Measurements from ENCODE around the gene ADRB1. TPM values are rescaled to one million over a fixed set of nuclear protein-coding genes. Genes with fewer than 3 reads are reported as not detected.

The ADRB1 gene
- total and polyA plus RNA-seq, 2 donors (not counting 3 experiments of a cell fraction or from before 2014, with no cell fraction given): 0.23 to 0.97 TPM

DNA sequence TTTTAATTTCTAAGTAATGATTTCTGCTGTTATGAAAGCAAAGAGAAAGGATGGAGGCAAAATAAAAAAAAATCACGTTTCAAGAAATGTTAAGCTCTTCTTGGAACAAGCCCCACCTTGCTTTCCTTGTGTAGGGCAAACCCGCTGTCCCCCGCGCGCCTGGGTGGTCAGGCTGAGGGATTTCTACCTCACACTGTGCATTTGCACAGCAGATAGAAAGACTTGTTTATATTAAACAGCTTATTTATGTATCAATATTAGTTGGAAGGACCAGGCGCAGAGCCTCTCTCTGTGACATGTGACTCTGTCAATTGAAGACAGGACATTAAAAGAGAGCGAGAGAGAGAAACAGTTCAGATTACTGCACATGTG is 2.4 kb downstream of the ADRB1 start:
- POLR2A ChIA-PET: no interaction called here
- intact Hi-C loops (cut with micrococcal nuclease): no loop called here
- H3K9me1 ChIP-seq (replicated peaks; ENCODE audit: control insufficient read depth, extremely low read depth, insufficient read depth, low read length): no peaks in the 10 kb centered on the region
- H4K20me1 ChIP-seq (replicated peaks; ENCODE audit: control insufficient read depth, extremely low read depth, insufficient read depth, low read length): no peaks in the 10 kb centered on the region
- no peak for TF ChIP-seq JUN (IDR thresholded peaks at IDR 0.05; ENCODE audit: borderline replicate concordance, insufficient read depth, insufficient read length, low read depth)
- TF ChIP-seq GATA2 (IDR thresholded peaks at IDR 0.05; ENCODE audit: insufficient read depth, insufficient read length, low read depth, low read length): no peak
- no peak for TF ChIP-seq EZH2 (IDR thresholded peaks at IDR 0.05; ENCODE audit: borderline replicate concordance, low read depth, low read length, severe bottlenecking)
- no peak for TF ChIP-seq FOS (IDR thresholded peaks at IDR 0.05; ENCODE audit: borderline replicate concordance, insufficient read depth, low read length)
- no peak for TF ChIP-seq MYC (IDR thresholded peaks at IDR 0.05; ENCODE audit: low read depth, low read length)
- TF ChIP-seq POLR2A (IDR thresholded peaks at IDR 0.05; ENCODE audit: low read depth, low read length): no peak
- TF ChIP-seq POLR2AphosphoS5 (IDR thresholded peaks at IDR 0.05; ENCODE audit: insufficient read depth, low read depth, low read length): no peak
- TF ChIP-seq, protein P1, sequence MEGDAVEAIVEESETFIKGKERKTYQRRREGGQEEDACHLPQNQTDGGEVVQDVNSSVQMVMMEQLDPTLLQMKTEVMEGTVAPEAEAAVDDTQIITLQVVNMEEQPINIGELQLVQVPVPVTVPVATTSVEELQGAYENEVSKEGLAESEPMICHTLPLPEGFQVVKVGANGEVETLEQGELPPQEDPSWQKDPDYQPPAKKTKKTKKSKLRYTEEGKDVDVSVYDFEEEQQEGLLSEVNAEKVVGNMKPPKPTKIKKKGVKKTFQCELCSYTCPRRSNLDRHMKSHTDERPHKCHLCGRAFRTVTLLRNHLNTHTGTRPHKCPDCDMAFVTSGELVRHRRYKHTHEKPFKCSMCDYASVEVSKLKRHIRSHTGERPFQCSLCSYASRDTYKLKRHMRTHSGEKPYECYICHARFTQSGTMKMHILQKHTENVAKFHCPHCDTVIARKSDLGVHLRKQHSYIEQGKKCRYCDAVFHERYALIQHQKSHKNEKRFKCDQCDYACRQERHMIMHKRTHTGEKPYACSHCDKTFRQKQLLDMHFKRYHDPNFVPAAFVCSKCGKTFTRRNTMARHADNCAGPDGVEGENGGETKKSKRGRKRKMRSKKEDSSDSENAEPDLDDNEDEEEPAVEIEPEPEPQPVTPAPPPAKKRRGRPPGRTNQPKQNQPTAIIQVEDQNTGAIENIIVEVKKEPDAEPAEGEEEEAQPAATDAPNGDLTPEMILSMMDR (IDR thresholded peaks at IDR 0.05; ENCODE audit: extremely low read depth in 1 of 2, insufficient read depth in 1 of 2, low read depth in 1 of 2, low read length in 2 of 2): no peak
- TF ChIP-seq, protein P2, sequence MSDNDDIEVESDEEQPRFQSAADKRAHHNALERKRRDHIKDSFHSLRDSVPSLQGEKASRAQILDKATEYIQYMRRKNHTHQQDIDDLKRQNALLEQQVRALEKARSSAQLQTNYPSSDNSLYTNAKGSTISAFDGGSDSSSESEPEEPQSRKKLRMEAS (IDR thresholded peaks at IDR 0.05; ENCODE audit: insufficient read depth, insufficient read length): no peak
- H2AFZ ChIP-seq (ENCODE audit: low read depth, low read length): no peak overlapping the region
- FAIRE-seq: no peak
- H3K27me3 ChIP-seq (ENCODE audit: control insufficient read depth in 2 of 2, insufficient read depth in 2 of 2, low read length in 2 of 2): peaks cover 9 to 11% of the 10 kb centered on the region in 2 experiments
- H3K9ac ChIP-seq (replicated peaks; ENCODE audit: extremely low read depth, insufficient read depth, low read length): no peak overlapping the region
- peak overlapping the region in 1 of 3 experiments; percentile 8 for H3K4me3 ChIP-seq (replicated peaks in 1 of 3; ENCODE audit: insufficient read depth in 1 of 3, low read depth in 1 of 3, low read length in 3 of 3)
- peaks cover 4% of the 10 kb centered on the region for H3K4me1 ChIP-seq (ENCODE audit: control insufficient read depth, extremely low read depth, insufficient read depth, low read length)
- H3K27ac ChIP-seq (ENCODE audit: insufficient read depth, low read depth, low read length): no peak overlapping the region
- dilution Hi-C loops (cut with MboI; ENCODE audit: extremely low pct_ligation_motif_present, low sequenced_read_pairs): no loop called here
- H3K79me2 ChIP-seq (ENCODE audit: control insufficient read depth, insufficient read depth, low read length): no peaks in the 10 kb centered on the region
- DNase-seq (ENCODE audit: low read depth, low spot score): no peak
- no peak overlapping the region for H3K4me2 ChIP-seq (ENCODE audit: insufficient read depth, low read length)
- no TSS peak for BruUV-seq (replicated peaks)
- CTCF ChIA-PET: interaction anchor here (1.0 to 1.2 kb wide), 4 partner anchors 16 to 100 kb away, joined by 3 to 7 read pairs (median 4); no protein-coding TSS in a partner anchor
- no peaks in the 10 kb centered on the region for H3K9me3 ChIP-seq (replicated peaks; ENCODE audit: control insufficient read depth, insufficient read depth, low read length)
- H3K36me3 ChIP-seq (ENCODE audit: control insufficient read depth in 2 of 2, extremely low read depth in 1 of 2, insufficient read depth in 2 of 2, low read length in 2 of 2): no peaks in the 10 kb centered on the region

Data from endothelial cell of umbilical vein (primary cell).